Embryonic facial prominence (tissue), 1 donor: ENCODE results near the gene SKOR2.
A peak's percentile ranks its signal among the peaks of the same experiment; 100 is the strongest.
"Not testable (repeated sequence)": the region's sequence is repeated elsewhere in the genome, so short reads cannot be mapped to it uniquely, and the experiment has no call there.

Experiments
- DNase-seq: peaks from one replicate; pipeline ENCODE4 v3.0.0-alpha.2; 2016; ENCODE audit errors: extremely low spot score

SKOR2 gene

GRCh38 chr18:47254341-47254939 is 3.0 kb upstream of the SKOR2 start:
- DNase-seq = no peak

GRCh38 chr18:47253101-47253654 is 1.7 kb upstream of the SKOR2 start:
- no peak for DNase-seq

GRCh38 chr18:47250391-47251046 is 941 bp downstream of the SKOR2 start:
- DNase-seq = no peak

GRCh38 chr18:47249314-47249981 is 2.0 kb downstream of the SKOR2 start:
- no peak for DNase-seq

GRCh38 chr18:47248604-47249313 is 2.7 kb downstream of the SKOR2 start:
- no peak for DNase-seq

DNA sequence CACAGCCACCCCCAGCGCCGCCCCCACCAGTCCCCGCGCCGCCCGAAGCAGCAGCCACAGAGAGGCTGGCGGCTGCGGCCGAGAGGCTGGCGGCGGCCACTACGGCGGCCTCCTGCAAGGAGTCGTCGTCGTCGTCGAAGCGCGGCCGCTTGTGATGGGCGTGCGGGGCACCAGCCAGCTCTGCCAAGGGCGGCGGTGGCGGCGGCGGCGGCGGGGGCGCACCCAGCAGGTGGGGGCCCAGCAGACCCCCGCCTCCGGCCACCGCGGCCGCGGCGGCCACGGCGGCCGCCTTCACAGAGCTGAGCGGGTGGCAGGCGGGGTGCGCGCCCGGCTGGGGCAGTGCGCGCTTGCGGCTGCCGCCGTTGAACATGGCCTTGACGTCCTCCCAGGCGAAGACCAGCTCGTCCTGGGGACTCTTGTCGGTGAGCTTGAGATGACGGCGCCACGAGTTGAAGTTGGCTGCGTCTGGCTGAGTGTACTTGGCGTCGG is 3.3 kb downstream of the SKOR2 start:
- DNase-seq = no peak

DNA sequence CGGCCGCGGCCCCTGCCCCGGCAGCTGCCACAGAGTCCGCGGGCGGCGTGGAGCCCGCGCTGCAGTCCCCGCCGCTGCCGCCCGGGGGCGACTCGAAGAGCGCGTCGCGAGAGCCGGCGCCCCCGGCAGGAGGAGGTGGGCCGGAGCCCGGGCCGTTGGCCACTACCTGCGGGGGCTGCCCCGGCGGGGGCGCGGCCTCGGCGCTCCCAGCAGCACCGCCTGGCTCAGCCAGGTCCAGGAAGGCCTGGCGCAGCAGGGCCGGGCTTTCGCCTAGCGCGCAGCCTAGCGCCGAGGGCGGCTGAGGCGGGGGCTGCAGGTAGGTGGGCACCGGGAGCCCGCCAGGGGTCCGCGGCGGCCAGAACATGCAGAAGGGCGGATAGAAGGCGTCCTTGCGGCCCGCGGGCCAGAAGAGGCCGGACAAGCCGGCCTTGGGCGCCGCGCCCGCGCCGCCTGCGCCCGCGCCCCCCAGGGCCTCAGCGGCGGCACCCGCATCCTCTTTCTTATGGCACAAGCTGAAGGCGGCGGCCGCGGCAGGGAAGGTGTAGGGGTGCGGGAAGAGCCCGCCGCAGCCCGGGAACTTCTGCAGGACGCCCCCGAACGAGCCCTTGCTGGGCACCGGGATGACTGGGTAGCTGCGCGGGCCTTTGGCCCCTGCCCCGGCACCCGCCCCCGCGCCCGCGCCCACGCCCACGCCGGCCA is 3.9 kb downstream of the SKOR2 start:
- no peak for DNase-seq

- no peak for DNase-seq
These were observed 4.4 kb downstream of the SKOR2 start for GRCh38 chr18:47247036-47247415.

- DNase-seq = no peak
These were observed 5.2 kb downstream of the SKOR2 start for GRCh38 chr18:47246027-47246971.

- no peak for DNase-seq
These were observed 7.4 kb downstream of the SKOR2 start for GRCh38 chr18:47244086-47244485.

GRCh38 chr18:47235096-47235495 is 16.4 kb downstream of the SKOR2 start:
- DNase-seq = no peak

GRCh38 chr18:47226660-47227059 is 24.8 kb downstream of the SKOR2 start:
- no peak for DNase-seq

DNA sequence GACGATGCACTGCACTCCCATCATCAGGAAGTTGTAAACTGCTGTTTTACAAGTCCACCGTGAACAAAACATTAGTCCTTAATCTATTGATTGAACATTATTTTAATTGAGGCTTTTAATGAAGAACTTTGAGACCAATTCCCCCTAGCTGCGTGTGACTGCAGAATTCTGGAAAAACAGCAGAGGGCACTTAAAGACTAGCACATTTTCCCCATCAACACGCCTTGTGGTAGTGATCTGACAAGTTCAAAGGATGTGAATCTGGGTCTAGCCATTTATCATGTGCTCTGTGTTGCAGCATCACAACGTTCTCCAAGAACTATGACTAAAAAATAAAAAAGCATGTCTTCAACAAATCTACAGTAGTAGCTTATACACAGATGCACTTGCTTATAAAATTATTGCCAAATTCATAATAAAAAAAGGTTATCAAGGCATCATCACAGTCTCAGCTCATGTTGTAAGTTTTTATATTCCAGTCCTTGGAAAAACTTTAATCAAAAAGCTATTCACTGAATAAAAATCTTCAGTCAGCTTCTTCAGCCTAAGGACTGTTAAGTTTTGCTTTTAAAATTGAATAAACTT is 35.8 kb downstream of the SKOR2 start:
- peak; percentile 49 for DNase-seq

DNA sequence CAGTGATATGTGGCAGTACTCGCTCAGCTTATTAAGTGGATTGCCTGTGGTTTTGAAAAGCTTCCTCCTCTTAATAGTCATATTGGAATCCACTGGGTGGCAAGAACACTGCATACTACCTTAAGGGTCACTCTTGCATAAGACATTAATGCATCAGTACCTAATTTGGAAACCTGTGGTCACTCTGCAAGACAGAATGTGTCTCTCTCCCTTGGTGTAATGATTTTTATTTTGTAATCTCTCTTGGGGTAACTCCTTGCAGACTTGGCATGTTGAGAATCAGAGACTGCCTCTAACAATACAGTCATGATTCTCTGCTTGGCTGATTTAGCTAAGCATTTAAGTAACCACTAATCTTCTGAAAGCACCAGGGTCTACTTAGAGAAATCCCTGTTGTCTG is 42.3 kb downstream of the SKOR2 start:
- no peak for DNase-seq

- no peak for DNase-seq
These were observed 44.4 kb downstream of the SKOR2 start for GRCh38 chr18:47206945-47207637.

GRCh38 chr18:47204908-47205522 is 46.4 kb downstream of the SKOR2 start:
- no peak for DNase-seq

- no peak for DNase-seq
These were observed 47.6 kb downstream of the SKOR2 start for GRCh38 chr18:47203626-47204464.

GRCh38 chr18:47195961-47196360 is 55.5 kb downstream of the SKOR2 start:
- not testable (repeated sequence) for DNase-seq
